HG03457 (cell line): ENCODE measurements around the gene GJA3.

Experiments
- ATAC-seq: cut with Tn5 transposase; IDR thresholded peaks from one replicate; pipeline ENCODE4 v1.9.1; 2021; ENCODE audit warnings: moderate number of reproducible peaks; ENCODE audit not compliant: unreplicated experiment

GJA3 gene

DNA sequence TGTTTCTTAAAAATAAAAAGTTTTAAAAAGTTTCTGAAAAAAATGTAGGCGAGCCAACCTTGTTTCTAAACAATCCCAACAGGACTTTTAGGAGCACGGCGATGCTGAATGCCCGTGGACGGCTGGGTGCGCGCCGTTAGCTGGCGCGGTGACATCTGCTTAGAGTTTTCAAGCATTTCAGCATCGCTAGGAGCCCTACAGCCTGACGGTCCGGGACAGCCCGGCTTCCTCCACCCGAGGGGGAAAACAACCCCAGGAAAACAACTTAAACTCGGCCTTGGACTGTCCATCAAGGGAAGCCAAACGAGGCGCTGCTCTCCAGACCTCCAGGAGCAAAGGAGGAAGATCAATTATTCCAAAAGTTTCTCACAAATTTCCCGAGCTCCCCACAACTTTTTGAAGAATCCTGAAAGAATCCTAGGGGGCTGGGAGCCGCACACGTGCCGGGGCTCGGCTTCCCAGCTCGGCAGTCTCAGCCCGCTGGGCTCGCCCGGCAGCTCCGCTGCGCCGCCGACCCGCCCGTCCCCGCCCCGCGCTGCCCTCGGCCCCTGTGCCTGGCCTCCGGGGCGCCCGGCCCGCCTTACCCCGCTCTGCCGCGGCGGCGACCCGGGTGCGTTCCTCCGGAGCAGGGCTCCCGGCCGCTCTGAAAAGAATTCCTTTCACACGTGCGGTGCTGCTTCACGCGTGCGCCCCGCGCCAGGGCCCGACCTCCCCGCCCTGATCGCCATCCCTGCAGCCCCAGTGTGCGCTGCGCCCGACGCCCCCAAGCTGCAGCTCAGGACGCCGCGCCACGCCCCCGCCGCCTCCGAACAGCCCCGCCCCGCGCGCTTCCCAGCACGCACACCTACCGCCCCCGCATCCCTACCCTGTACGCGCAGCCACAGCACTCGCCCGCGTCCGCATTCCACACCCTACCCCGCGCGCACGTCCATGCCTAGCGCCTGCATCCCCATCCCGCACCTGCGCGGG, at the start of gene GJA3:
Gene GJA3, minus strand, starts transcription at position 747 of the 969 bp plus-strand sequence. CDS start 17,764 bp downstream, outside the sequence.
- ATAC-seq = peak; percentile 48

DNA sequence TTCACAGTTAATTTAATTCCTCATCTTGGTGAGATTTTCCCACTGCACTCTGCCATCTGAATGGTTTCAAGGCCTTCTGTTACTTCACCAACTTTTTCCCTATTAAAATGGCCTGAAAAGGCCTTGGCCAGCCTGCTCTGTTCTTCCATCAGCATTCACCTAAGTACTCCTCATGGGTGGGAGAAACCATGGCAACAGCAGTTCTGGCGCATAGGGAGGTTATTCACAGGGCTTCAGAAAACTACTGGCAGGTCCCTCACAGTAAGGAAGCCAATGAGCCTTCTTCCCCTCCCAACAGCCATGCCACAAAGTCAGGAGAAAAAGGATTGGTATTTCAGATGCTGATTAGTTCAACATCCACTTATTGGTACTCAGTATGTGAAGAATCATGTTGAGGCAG, 49.1 kb upstream of the GJA3 start:
- no peak for ATAC-seq

DNA sequence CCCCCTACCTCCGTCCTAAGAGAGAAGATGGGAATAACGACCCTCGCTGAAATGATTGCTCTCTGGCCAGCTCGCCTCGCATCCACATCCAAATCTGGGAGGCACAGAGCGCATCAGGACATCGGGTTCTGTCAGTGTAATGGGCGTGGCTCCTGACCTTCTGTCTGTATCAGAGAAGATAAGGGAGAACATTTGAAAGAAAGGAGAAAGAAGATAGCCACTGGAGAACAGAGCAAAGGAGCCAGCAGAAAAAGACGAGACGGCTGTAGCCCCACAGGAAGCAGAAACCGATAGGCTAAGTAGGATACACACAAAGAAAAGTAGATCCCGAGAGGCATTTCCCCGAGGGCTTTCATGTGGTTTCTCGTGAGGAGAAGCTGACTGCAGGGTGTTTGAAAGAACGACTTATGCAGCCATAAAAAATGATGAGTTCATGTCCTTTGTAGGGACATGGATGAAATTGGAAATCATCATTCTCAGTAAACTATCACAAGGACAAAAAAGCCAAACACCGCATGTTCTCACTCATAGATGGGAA, 45.9 kb upstream of the GJA3 start:
- ATAC-seq = no peak

GRCh38 chr13:20206065-20206697, 45.3 kb upstream of the GJA3 start:
- ATAC-seq = no peak

- no peak for ATAC-seq
These were observed 37.9 kb upstream of the GJA3 start for GRCh38 chr13:20198781-20199180.

- ATAC-seq = no peak
These were observed 36.5 kb upstream of the GJA3 start for GRCh38 chr13:20197361-20197834.

GRCh38 chr13:20195801-20196200, 34.9 kb upstream of the GJA3 start:
- ATAC-seq = no peak

- ATAC-seq = no peak
These were observed 33.2 kb upstream of the GJA3 start for GRCh38 chr13:20193907-20194631.

DNA sequence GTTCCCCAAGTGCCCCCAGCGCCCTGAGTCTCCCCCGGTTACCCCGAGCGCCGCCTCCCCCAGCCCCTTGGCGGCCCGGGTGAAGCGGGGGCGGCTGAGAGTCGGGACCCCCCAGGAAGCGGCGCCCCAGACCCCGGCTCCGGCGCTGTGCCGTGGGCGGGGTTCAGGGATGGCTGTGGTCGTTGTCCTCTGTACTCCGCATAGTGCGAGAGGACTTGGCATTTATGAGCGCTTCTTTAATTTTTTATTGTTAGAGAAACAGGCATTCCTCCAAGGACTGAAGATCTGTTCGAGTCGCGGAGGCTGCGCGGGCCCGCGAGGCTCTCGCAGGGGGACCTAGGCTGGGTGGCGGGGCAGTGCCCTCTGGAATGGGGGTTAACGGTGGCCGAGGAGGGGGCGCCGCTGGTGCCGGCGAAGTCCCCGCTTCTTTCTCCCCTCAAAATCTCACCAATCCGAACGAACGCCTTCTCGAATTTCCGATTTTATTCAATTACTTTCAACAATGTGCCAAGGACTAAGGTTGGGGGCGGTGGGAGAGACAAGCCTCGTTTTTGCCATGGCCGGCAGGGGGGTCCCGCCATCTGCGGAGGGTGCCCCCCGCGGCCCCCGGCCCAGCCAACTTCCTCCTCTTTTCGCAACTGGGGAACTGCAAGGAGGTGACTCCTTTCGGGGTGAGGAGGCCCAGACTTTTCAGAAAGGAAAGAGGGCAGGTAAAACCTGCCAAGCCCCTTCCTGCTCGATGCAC, 32.5 kb upstream of the GJA3 start:
- ATAC-seq = no peak

DNA sequence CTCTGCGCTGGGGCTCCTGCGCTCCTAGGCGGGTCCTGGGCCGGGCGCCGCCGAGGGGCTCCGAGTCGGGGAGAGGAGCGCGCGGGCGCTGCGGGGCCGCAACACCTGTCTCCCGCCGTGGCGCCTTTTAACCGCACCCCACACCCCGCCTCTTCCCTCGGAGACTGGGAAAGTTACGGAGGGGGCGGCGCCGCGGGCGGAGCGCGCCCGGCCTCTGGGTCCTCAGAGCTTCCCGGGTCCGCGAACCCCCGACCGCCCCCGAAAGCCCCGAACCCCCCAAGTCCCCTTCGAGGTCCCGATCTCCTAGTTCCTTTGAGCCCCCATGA, 31.9 kb upstream of the GJA3 start, which contains the start of gene GJB2:
Gene GJB2, minus strand, starts transcription at position 103 of the 326 bp plus-strand sequence. CDS start 3,357 bp downstream, outside the sequence.
- no peak for ATAC-seq

- no peak for ATAC-seq
These were observed 31.4 kb upstream of the GJA3 start for GRCh38 chr13:20192158-20192835.

DNA sequence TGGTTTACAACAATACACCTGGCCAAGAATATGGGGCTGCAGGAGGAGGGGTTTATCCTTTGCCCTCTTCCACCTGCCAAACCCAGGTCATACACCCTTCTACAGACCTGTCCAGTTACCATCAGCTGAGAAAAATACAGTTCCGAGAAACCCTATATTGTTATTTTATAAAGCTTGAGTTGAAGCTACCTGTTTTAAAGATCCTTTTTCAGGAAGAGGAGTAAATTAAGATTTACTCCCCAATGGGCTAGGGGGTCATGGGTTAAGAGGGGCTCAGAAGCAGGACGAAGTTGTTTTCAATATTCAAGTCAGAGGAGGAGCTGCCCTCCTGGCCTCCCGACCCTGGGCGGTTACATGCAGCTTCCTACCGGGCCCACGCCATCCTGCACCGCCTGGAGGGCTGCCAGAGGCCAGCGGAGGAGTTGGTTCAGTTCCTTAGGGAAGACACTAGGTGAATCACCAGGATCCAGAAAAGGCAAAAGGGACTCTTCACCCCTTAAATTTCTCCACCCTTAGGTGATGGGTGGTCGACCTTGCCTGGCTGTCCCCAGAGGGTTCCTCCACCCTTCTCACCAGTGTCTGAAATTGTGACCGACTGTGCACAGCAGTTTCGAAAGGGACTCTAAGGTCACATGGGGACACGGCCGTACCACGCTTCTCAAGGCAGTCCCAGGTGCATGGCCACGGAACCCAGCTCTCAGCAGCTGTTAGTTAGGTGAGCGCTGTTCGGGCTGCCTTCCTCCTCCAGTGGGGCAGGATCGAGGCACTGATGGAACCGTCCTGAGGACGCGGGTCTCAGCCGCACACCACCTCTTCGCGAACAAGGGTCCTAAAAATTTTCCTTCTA, 30.7 kb upstream of the GJA3 start:
- ATAC-seq = no peak

DNA sequence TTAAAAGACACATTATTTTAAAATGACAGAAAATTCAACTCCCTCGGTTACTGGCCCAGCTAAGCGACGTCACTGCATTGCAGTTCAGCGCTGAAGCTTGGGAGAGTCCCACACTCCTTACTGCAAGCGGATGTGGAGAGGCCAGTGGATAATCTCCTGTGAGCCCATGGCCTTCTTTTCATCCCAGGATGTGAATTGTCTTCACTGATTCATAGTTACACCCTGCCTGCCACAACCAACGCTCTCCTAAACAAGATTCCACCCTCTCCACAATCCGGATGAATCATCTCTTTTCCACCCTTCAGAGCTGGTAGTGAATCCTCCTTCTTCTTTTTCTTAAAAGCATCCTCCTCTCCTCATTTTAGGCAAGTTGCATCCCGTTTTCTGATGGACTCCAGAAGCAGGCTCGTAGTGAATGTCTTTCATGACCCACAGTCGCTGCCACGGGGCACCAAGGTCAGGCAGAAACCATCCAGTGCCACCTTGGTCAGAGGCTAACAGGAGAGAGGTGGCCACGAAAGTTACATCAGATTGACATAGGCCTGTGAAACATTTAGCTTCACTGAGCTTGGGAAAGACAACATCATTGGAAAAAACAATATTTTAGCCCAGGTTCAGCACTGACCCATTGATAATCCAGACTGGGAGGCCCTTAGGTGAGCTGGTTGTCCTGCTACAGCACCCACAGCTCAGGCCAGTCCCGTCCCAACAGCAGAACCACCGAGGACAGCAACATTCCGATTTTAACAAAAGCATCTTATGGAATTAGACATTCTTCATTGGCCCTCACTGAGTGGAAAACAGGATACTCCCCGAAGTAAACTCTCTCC, 29.8 kb upstream of the GJA3 start:
- ATAC-seq = no peak

GRCh38 chr13:20190076-20190475, 29.2 kb upstream of the GJA3 start:
- no peak for ATAC-seq

GRCh38 chr13:20188667-20189553, 28.1 kb upstream of the GJA3 start:
- no peak for ATAC-seq

- no peak for ATAC-seq
These were observed 25.9 kb upstream of the GJA3 start for GRCh38 chr13:20186771-20187170.
